ENCODE data around the gene AP3S2.
"Not testable (repeated sequence)": the region's sequence is repeated elsewhere in the genome, so short reads cannot be mapped to it uniquely, and the experiment has no call there.

The AP3S2 gene

GRCh38 chr15:89855948-89856347 lies 37.8 kb downstream of the AP3S2 start:
- no peaks in the 10 kb centered on the region for H3K27me3 ChIP-seq (ENCODE audit: insufficient read depth, low read length, poor library complexity, severe bottlenecking)
- no peak overlapping the region for H3K4me2 ChIP-seq (ENCODE audit: low read depth, low read length, poor library complexity, severe bottlenecking)
- H3K4me3 ChIP-seq (ENCODE audit: low read length, poor library complexity, severe bottlenecking) = no peak overlapping the region
- no peaks in the 10 kb centered on the region for H3K79me2 ChIP-seq (ENCODE audit: insufficient read depth, low read length)
- H3K36me3 ChIP-seq (ENCODE audit: insufficient read depth, low read length) = peaks cover 11% of the 10 kb centered on the region; the same call in 1 of the 2 replicates
- H3K9ac ChIP-seq (ENCODE audit: low read depth, low read length, poor library complexity, severe bottlenecking) = no peak overlapping the region
- H3K9me2 ChIP-seq (replicated peaks; ENCODE audit: low read depth, low read length) = no peaks in the 10 kb centered on the region
- no peaks in the 10 kb centered on the region; the same call in 1 of the 2 replicates for H3F3A ChIP-seq (ENCODE audit: low read depth)
- H3K9me3 ChIP-seq (ENCODE audit: insufficient read depth, low read depth, low read length) = no peaks in the 10 kb centered on the region
- TF ChIP-seq, protein P1, sequence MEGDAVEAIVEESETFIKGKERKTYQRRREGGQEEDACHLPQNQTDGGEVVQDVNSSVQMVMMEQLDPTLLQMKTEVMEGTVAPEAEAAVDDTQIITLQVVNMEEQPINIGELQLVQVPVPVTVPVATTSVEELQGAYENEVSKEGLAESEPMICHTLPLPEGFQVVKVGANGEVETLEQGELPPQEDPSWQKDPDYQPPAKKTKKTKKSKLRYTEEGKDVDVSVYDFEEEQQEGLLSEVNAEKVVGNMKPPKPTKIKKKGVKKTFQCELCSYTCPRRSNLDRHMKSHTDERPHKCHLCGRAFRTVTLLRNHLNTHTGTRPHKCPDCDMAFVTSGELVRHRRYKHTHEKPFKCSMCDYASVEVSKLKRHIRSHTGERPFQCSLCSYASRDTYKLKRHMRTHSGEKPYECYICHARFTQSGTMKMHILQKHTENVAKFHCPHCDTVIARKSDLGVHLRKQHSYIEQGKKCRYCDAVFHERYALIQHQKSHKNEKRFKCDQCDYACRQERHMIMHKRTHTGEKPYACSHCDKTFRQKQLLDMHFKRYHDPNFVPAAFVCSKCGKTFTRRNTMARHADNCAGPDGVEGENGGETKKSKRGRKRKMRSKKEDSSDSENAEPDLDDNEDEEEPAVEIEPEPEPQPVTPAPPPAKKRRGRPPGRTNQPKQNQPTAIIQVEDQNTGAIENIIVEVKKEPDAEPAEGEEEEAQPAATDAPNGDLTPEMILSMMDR (conservative IDR thresholded peaks at IDR 0.05; ENCODE audit: low read length) = no peak
- no peak for TF ChIP-seq EZH2phosphoT487 (IDR thresholded peaks at IDR 0.05; ENCODE audit: borderline replicate concordance)
- no peak overlapping the region for H2AFZ ChIP-seq (ENCODE audit: low read length)
- H4K20me1 ChIP-seq (ENCODE audit: insufficient read depth, low read length, poor library complexity, severe bottlenecking) = no peaks in the 10 kb centered on the region
- H3K4me1 ChIP-seq (ENCODE audit: insufficient read depth, low read length, poor library complexity, severe bottlenecking) = peaks cover 2% of the 10 kb centered on the region

DNA sequence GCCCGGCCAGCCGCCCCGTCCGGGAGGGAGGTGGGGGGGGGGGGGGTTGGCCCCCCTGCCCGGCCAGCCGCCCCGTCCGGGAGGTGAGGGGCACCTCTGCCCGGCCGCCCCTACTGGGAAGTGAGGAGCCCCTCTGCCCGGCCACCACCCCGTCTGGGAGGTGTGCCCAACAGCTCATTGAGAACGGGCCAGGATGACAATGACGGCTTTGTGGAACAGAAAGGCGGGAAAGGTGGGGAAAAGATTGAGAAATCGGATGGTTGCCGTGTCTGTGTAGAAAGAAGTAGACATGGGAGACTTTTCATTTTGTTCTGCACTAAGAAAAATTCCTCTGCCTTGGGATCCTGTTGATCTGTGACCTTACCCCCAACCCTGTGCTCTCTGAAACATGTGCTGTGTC lies 38.9 kb downstream of the AP3S2 start:
- H3K4me3 ChIP-seq (ENCODE audit: low read length, poor library complexity, severe bottlenecking); H3K79me2 ChIP-seq (ENCODE audit: insufficient read depth, low read length); H3K4me2 ChIP-seq (ENCODE audit: low read depth, low read length, poor library complexity, severe bottlenecking); H3K27me3 ChIP-seq (ENCODE audit: insufficient read depth, low read length, poor library complexity, severe bottlenecking); H3K9me3 ChIP-seq (ENCODE audit: insufficient read depth, low read depth, low read length); H3K9me2 ChIP-seq (replicated peaks; ENCODE audit: low read depth, low read length); H3K4me1 ChIP-seq (ENCODE audit: insufficient read depth, low read length, poor library complexity, severe bottlenecking); H3F3A ChIP-seq (ENCODE audit: low read depth); H3K36me3 ChIP-seq (ENCODE audit: insufficient read depth, low read length); H2AFZ ChIP-seq (ENCODE audit: low read length); H3K9ac ChIP-seq (ENCODE audit: low read depth, low read length, poor library complexity, severe bottlenecking); H4K20me1 ChIP-seq (ENCODE audit: insufficient read depth, low read length, poor library complexity, severe bottlenecking): not testable (repeated sequence)

DNA sequence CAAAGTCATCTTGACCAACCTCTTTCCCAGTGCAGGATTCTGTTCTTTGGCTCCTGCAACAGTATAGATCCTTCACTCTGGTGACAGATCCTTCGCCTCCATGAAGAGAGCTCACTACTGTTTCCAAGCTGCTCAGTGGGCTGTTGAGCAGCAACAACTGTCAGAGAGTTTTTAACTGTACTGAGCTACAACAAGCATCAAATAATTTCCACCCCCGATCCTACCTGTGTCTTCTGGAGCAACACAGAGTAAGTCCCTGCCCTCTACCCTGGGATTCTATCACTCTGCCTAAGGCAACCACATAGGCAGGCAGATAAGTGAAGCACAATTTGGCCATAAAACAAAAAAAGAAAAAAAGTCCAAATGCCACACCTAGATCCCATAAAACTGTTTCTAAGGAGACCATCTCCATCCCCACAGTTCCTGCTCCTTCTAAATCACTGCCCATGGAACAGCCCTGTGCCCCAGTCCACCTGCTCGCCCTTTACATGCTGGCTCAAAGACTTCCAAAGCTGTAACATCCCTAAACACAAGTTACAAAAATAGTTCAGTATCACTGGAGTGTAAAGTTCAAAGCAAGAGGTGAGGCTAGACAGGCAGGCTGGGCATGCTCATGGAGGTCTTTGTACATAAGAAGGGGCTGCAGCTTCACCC lies 41.3 kb downstream of the AP3S2 start:
- H3K36me3 ChIP-seq (ENCODE audit: insufficient read depth, low read length) = peaks cover 6% of the 10 kb centered on the region; the same call in 1 of the 2 replicates
- H3K4me2 ChIP-seq (ENCODE audit: low read depth, low read length, poor library complexity, severe bottlenecking) = no peak overlapping the region
- TF ChIP-seq EZH2phosphoT487 (IDR thresholded peaks at IDR 0.05; ENCODE audit: borderline replicate concordance) = no peak
- TF ChIP-seq, protein P1 (conservative IDR thresholded peaks at IDR 0.05; ENCODE audit: low read length) = no peak
- H3K79me2 ChIP-seq (ENCODE audit: insufficient read depth, low read length) = no peaks in the 10 kb centered on the region
- no peak overlapping the region for H3K9ac ChIP-seq (ENCODE audit: low read depth, low read length, poor library complexity, severe bottlenecking)
- H4K20me1 ChIP-seq (ENCODE audit: insufficient read depth, low read length, poor library complexity, severe bottlenecking) = no peaks in the 10 kb centered on the region
- H3K4me1 ChIP-seq (ENCODE audit: insufficient read depth, low read length, poor library complexity, severe bottlenecking) = no peaks in the 10 kb centered on the region
- H3K9me3 ChIP-seq (ENCODE audit: insufficient read depth, low read depth, low read length) = no peaks in the 10 kb centered on the region
- no peak overlapping the region for H2AFZ ChIP-seq (ENCODE audit: low read length)
- H3K27me3 ChIP-seq (ENCODE audit: insufficient read depth, low read length, poor library complexity, severe bottlenecking) = no peaks in the 10 kb centered on the region
- no peak overlapping the region for H3K4me3 ChIP-seq (ENCODE audit: low read length, poor library complexity, severe bottlenecking)
- no peaks in the 10 kb centered on the region for H3K9me2 ChIP-seq (replicated peaks; ENCODE audit: low read depth, low read length)
- H3F3A ChIP-seq (ENCODE audit: low read depth) = no peaks in the 10 kb centered on the region; the same call in 1 of the 2 replicates

Data from Loucy (cell line).